GM12878 (cell line): ENCODE measurements around the gene SFSWAP. TPM values are rescaled to one million over a fixed set of nuclear protein-coding genes. Genes with fewer than 3 reads are reported as not detected.

ENCODE experiments used
- ATAC-seq: fragments of 200-7000 bp; cut with Tn5 transposase; 3 replicates; pipeline ENCODE4 v1.9.1; 2020; ENCODE audit warnings: mild to moderate bottlenecking, moderate library complexity
- BruUV-seq: library from RNA; stranded (reverse); fragments of 400-500 nt; replicated peaks from 2 replicates; lab custom pipeline; 2021; lab: Mats Ljungman, UMichigan
- CTCF ChIA-PET: fragments of 300-600 bp; sonication (Branson Sonifier 250); formaldehyde crosslinking; extraction: SDS; loops from one replicate; lab custom pipeline; 2021; ENCODE audit warnings: inconsistent platforms; lab: Yijun Ruan, JAX
- POLR2A ChIA-PET: fragments of 350-600 bp; formaldehyde crosslinking; extraction: SDS; loops from one replicate; lab custom pipeline; 2021; ENCODE audit warnings: inconsistent platforms; lab: Charles Lee
- RAD21 ChIA-PET: fragments of 300-600 bp; sonication (Branson Sonifier 250); formaldehyde crosslinking; loops from one replicate; lab custom pipeline; 2023; ENCODE audit warnings: antibody characterized with exemption; ENCODE audit not compliant: unreplicated experiment; lab: Charles Lee
- SMC1A ChIA-PET: fragments of 300-600 bp; sonication (Branson Sonifier 250); formaldehyde crosslinking; loops from one replicate; lab custom pipeline; 2023; ENCODE audit not compliant: unreplicated experiment, uncharacterized antibody; lab: Charles Lee
- DNase-seq: peaks from one replicate; pipeline ENCODE4 v3.0.0-alpha.2; 2011; ENCODE audit warnings: low read depth, low spot score
- FAIRE-seq: peaks from 3 replicates; lab custom pipeline; 2011; peaks lifted over from hg19 to GRCh38; lab: Jason Lieb, UNC
- H2AFZ ChIP-seq: 2 replicates; pipeline ENCODE4 v1.6.0; 2011; ENCODE audit warnings: low read depth, low read length, control low read depth; ENCODE audit not compliant: control insufficient read depth
- H3K27ac ChIP-seq: 2 replicates; pipeline ENCODE4 v1.5.1; 2011; ENCODE audit warnings: control low read depth; ENCODE audit not compliant: control insufficient read depth, insufficient read depth
- H3K27me3 ChIP-seq, 2 experiments: replicated peaks in 1 of 2; 2 replicates each; pipeline versions ENCODE4 v1.6.0 to v1.6.1; 2011; ENCODE audit warnings: low read length in 1 of 2; ENCODE audit not compliant: control insufficient read depth in 2 of 2, insufficient read depth in 2 of 2
- H3K36me3 ChIP-seq, 2 experiments: 2 replicates each; pipeline ENCODE4 v1.5.1; 2011; ENCODE audit warnings: low read length in 1 of 2; ENCODE audit not compliant: control insufficient read depth in 2 of 2, insufficient read depth in 2 of 2
- H3K4me1 ChIP-seq: 2 replicates; pipeline ENCODE4 v1.6.1; 2011; ENCODE audit warnings: mild to moderate bottlenecking, low read length, moderate library complexity, mixed read lengths; ENCODE audit not compliant: control insufficient read depth, insufficient read depth
- H3K4me2 ChIP-seq: 2 replicates; pipeline ENCODE4 v1.6.0; 2011; ENCODE audit warnings: control low read depth; ENCODE audit not compliant: control insufficient read depth, insufficient read depth
- H3K4me3 ChIP-seq: fragments of 200-600 bp; sonication (generic); 2 replicates; pipeline ENCODE4 v1.5.1; 2016
- H3K79me2 ChIP-seq: 2 replicates; pipeline ENCODE4 v1.6.0; 2011; ENCODE audit warnings: low read length; ENCODE audit not compliant: control insufficient read depth, insufficient read depth
- H3K9ac ChIP-seq: 2 replicates; pipeline ENCODE4 v1.8.0; 2011; ENCODE audit warnings: low read length, control low read depth, mixed read lengths; ENCODE audit not compliant: control insufficient read depth, insufficient read depth
- H3K9me3 ChIP-seq: replicated peaks from 3 replicates; pipeline ENCODE4 v1.5.1; 2011; ENCODE audit warnings: mild to moderate bottlenecking, low read length; ENCODE audit not compliant: control insufficient read depth, insufficient read depth
- H4K20me1 ChIP-seq: 2 replicates; pipeline ENCODE4 v1.6.0; 2011; ENCODE audit not compliant: control insufficient read depth, insufficient read depth
- CBFB ChIP-seq: IDR thresholded peaks from 2 replicates; pipeline ENCODE4 v1.6.1; 2016; ENCODE audit warnings: antibody characterized with exemption, low read depth
- EGR1 ChIP-seq, 2 experiments: IDR thresholded peaks; 1 replicate in 1 of 2; 2 replicates in 1 of 2; pipeline ENCODE4 v1.6.1; 2011 to 2012; ENCODE audit warnings: low read depth in 2 of 2, low read length in 2 of 2, borderline replicate concordance in 1 of 2, mild to moderate bottlenecking in 1 of 2, moderate library complexity in 1 of 2
- EZH2 ChIP-seq: IDR thresholded peaks from 2 replicates; pipeline ENCODE4 v1.6.1; 2012; ENCODE audit warnings: low read depth, mild to moderate bottlenecking, control low read depth, inconsistent platforms, low read length, borderline replicate concordance; ENCODE audit not compliant: control insufficient read depth
- LARP7 ChIP-seq: fragments of 450-650 bp; IDR thresholded peaks from 2 replicates; pipeline ENCODE4 v1.6.1; 2017; ENCODE audit warnings: mild to moderate bottlenecking
- NFIC ChIP-seq: IDR thresholded peaks from 2 replicates; pipeline ENCODE4 v1.6.1; 2012; ENCODE audit warnings: low read depth, mild to moderate bottlenecking, inconsistent platforms, low read length, moderate library complexity
- NR2C2 ChIP-seq: IDR thresholded peaks from 2 replicates; pipeline ENCODE4 v1.6.1; 2011; ENCODE audit warnings: borderline replicate concordance, low read depth; ENCODE audit not compliant: control insufficient read depth, insufficient read length
- POU2F2 ChIP-seq: IDR thresholded peaks from 3 replicates; pipeline ENCODE4 v1.6.1; 2011; ENCODE audit warnings: low read depth, mild to moderate bottlenecking, low read length, borderline replicate concordance
- RB1 ChIP-seq: fragments of 450-650 bp; formaldehyde crosslinking; IDR thresholded peaks from 2 replicates; pipeline ENCODE4 v1.6.1; 2017; ENCODE audit warnings: mild to moderate bottlenecking, borderline replicate concordance
- SMAD1 ChIP-seq: fragments of 450-650 bp; IDR thresholded peaks from 2 replicates; pipeline ENCODE4 v1.6.1; 2018; ENCODE audit warnings: mild to moderate bottlenecking, low read depth; ENCODE audit not compliant: partially characterized antibody
- STAT1 ChIP-seq: fragments of 450-650 bp; conservative IDR thresholded peaks from 2 replicates; pipeline ENCODE4 v1.6.1; 2014; ENCODE audit warnings: antibody characterized with exemption, mild to moderate bottlenecking
- SUPT20H ChIP-seq: IDR thresholded peaks from 2 replicates; pipeline ENCODE4 v1.6.1; 2011; ENCODE audit warnings: low read depth, mild to moderate bottlenecking, low read length, moderate library complexity, borderline replicate concordance; ENCODE audit not compliant: control insufficient read depth
- TAF1 ChIP-seq: IDR thresholded peaks from 2 replicates; pipeline ENCODE4 v1.6.1; 2011; ENCODE audit warnings: mild to moderate bottlenecking, low read depth, low read length, borderline replicate concordance
- TCF7 ChIP-seq: IDR thresholded peaks from 2 replicates; pipeline ENCODE4 v1.6.1; 2014; ENCODE audit warnings: antibody characterized with exemption, borderline replicate concordance
- YY1 ChIP-seq: IDR thresholded peaks from 2 replicates; pipeline ENCODE4 v1.6.1; 2011; ENCODE audit warnings: low read depth, mild to moderate bottlenecking, low read length
- WGBS: methylation state at CpG from one replicate; pipeline ENCODE4 v1.1.6; 2016; ENCODE audit warnings: low lambda C conversion rate; ENCODE audit not compliant: insufficient replicate concordance, insufficient coverage; ENCODE audit errors: missing lambda C conversion rate; 5-methylcytosine and 5-hydroxymethylcytosine counted together
- in situ Hi-C: fragments of 300-500 bp; cut with MboI; formaldehyde crosslinking; loops from 9 replicates; pipeline ENCODE4 v1.14.3; 2018; ENCODE audit warnings: mixed read lengths
- intact Hi-C: fragments of 100-400 bp; cut with micrococcal nuclease; formaldehyde crosslinking; loops from one replicate; pipeline ENCODE4 v1.14.2; 2022; ENCODE audit not compliant: unreplicated experiment
- polyA plus RNA-seq, 11 experiments: library from polyadenylated mRNA; depleted of rRNA in 4 of 11; unstranded in 6 of 11; stranded (reverse) in 5 of 11; fragments of >200 nt; fragmentation: Nextera tagmentation in 4 of 11; fragmentation: Illumina TruSeq in 1 of 11; extraction: Ambion mirVana in 4 of 11; extraction: Trizol in 1 of 11; gene quantifications; 1 replicate in 1 of 11; 2 replicates in 10 of 11; pipeline versions ENCODE4 v1.2.1 to v1.2.3, GENCODE V29; 2011 to 2016; ENCODE audit warnings: inconsistent platforms in 2 of 11, missing spikeins in 2 of 11, low read depth in 1 of 11
- total RNA-seq, 4 experiments: library from RNA; depleted of rRNA in 3 of 4; stranded (reverse); fragments of >200 nt in 3 of 4; fragmentation: Illumina TruSeq in 1 of 4; extraction: Trizol in 1 of 4; gene quantifications; 2 replicates each; pipeline versions ENCODE4 v1.2.1 to v1.2.3, GENCODE V29; 2013 to 2021
- TF ChIP-seq, protein P1 (sequence below): IDR thresholded peaks from 2 replicates; pipeline ENCODE4 v1.6.1; 2011; ENCODE audit warnings: mild to moderate bottlenecking, low read depth, low read length, moderate library complexity; ENCODE audit not compliant: insufficient replicate concordance
- TF ChIP-seq, protein P2 (sequence below): IDR thresholded peaks from 2 replicates; pipeline ENCODE4 v1.6.1; 2011; ENCODE audit warnings: low read depth, mild to moderate bottlenecking, low read length, moderate library complexity, borderline replicate concordance; ENCODE audit errors: extremely low read depth
- TF ChIP-seq, protein P3 (sequence below): fragments of 450-650 bp; IDR thresholded peaks from 2 replicates; pipeline ENCODE4 v1.6.1; 2016; ENCODE audit warnings: mild to moderate bottlenecking

Gene SFSWAP
- total and polyA plus RNA-seq, 10 of the 15 experiments (the other 5 are each of a cell fraction or from before 2014, with no cell fraction given): 1.8 to 48.6 (median 25.0) TPM

DNA sequence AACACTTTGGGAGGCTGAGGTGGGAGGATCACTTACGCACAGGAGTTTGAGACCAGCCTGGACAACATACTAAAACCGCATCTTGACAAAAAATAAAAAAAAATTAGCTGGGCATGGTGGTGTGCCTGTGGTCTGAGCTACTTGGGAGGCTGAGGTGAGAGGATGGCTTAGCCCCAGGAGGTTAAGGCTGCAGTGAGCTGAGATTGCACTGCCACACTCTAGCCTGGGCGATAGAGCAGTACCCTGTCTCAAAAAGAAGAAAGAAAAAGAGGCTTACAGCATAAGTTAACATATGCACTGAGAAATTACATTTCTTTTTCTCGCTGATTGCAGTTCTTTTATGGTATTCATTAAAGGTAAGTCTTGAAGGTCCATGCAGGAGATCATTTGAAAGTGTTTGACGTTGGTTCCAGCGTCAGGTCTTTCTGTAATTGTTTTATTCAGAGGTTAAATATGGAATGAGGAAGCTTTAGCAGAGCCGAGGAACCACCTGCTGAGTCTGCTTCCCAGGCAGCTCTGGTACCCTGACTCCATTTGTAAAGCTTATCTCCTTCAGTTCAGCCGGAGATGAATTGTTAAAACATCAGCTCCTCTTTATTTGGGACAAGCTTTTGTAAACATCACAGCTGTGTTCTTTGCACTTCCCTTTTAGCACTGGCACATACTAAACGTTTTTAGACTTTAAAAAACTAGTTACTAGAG, 18.5 kb downstream of the SFSWAP start:
- no peak for ATAC-seq
- no peak overlapping the region for H3K9ac ChIP-seq
- no peak for TF ChIP-seq EGR1 (IDR thresholded peaks at IDR 0.05; ENCODE audit: borderline replicate concordance in 1 of 2, low read depth in 2 of 2, low read length in 2 of 2)
- no peak for TF ChIP-seq RB1
- TF ChIP-seq CBFB: no peak
- no peak for TF ChIP-seq EZH2
- no peak for TF ChIP-seq STAT1
- no peak for TF ChIP-seq SMAD1
- no peak for TF ChIP-seq TCF7
- TF ChIP-seq, protein P1, sequence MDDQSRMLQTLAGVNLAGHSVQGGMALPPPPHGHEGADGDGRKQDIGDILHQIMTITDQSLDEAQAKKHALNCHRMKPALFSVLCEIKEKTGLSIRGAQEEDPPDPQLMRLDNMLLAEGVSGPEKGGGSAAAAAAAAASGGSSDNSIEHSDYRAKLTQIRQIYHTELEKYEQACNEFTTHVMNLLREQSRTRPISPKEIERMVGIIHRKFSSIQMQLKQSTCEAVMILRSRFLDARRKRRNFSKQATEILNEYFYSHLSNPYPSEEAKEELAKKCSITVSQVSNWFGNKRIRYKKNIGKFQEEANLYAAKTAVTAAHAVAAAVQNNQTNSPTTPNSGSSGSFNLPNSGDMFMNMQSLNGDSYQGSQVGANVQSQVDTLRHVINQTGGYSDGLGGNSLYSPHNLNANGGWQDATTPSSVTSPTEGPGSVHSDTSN: no peak
- no peak for TF ChIP-seq LARP7
- TF ChIP-seq NFIC: no peak
- TF ChIP-seq, protein P2, sequence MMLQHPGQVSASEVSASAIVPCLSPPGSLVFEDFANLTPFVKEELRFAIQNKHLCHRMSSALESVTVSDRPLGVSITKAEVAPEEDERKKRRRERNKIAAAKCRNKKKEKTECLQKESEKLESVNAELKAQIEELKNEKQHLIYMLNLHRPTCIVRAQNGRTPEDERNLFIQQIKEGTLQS: no peak
- no peak for TF ChIP-seq TAF1
- TF ChIP-seq, protein P3, sequence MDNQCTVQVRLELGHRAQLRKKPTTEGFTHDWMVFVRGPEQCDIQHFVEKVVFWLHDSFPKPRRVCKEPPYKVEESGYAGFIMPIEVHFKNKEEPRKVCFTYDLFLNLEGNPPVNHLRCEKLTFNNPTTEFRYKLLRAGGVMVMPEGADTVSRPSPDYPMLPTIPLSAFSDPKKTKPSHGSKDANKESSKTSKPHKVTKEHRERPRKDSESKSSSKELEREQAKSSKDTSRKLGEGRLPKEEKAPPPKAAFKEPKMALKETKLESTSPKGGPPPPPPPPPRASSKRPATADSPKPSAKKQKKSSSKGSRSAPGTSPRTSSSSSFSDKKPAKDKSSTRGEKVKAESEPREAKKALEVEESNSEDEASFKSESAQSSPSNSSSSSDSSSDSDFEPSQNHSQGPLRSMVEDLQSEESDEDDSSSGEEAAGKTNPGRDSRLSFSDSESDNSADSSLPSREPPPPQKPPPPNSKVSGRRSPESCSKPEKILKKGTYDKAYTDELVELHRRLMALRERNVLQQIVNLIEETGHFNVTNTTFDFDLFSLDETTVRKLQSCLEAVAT: no peak
- TF ChIP-seq SUPT20H: no peak
- no peak for TF ChIP-seq NR2C2
- no peak for TF ChIP-seq YY1
- no peak for TF ChIP-seq POU2F2
- no TSS peak for BruUV-seq
- no peak overlapping the region for H2AFZ ChIP-seq
- FAIRE-seq: no peak
- no peak for DNase-seq
- no peaks in the 10 kb centered on the region for H4K20me1 ChIP-seq
- H3K36me3 ChIP-seq: peaks cover 45 to 48% of the 10 kb centered on the region in 2 experiments
- no peak overlapping the region for H3K27ac ChIP-seq
- no peak overlapping the region for H3K4me3 ChIP-seq
- H3K4me1 ChIP-seq: no peaks in the 10 kb centered on the region
- SMC1A ChIA-PET: no interaction called here
- no peaks in the 10 kb centered on the region for H3K9me3 ChIP-seq
- POLR2A ChIA-PET: interaction anchor here (0.6 kb wide), 1 partner anchor 12 kb away, joined by 3 read pairs; no protein-coding TSS in a partner anchor
- RAD21 ChIA-PET: no interaction called here
- no peaks in the 10 kb centered on the region for H3K79me2 ChIP-seq
- 71% methylated on average over 9 of the region's 9 CpGs for WGBS
- H3K27me3 ChIP-seq: no peaks in the 10 kb centered on the region
- intact Hi-C loops (no loop called here), in situ Hi-C loops (no loop called here)
- CTCF ChIA-PET: interaction anchor here (0.7 to 1.1 kb wide), 2 partner anchors 12 to 624 kb away, joined by 3 read pairs; no protein-coding TSS in a partner anchor
- no peak overlapping the region for H3K4me2 ChIP-seq
